Omental fat pad (tissue), 4 donors: Measurements from ENCODE around the gene STX19. TPM values are rescaled to one million over a fixed set of nuclear protein-coding genes. Genes with fewer than 3 reads are reported as not detected.
"Not testable (repeated sequence)": the region's sequence is repeated elsewhere in the genome, so short reads cannot be mapped to it uniquely, and the experiment has no call there.

ENCODE experiments used
- ATAC-seq: fragments of 150-250 bp; one replicate; pipeline ENCODE4 v1.9.1; 2016; ENCODE audit warnings: mild to moderate bottlenecking, moderate library complexity; ENCODE audit not compliant: low FRiP score
- DNase-seq: peaks from one replicate; pipeline ENCODE4 v3.0.0-alpha.2; 2019; ENCODE audit warnings: low spot score
- total RNA-seq, 4 donors: library from RNA; depleted of rRNA; stranded (reverse); fragments of >200 nt; gene quantifications; one replicate each; pipeline ENCODE4 v1.1.0, GENCODE V29; 2016
- TF ChIP-seq, protein P1 (sequence below), 3 donors: fragments of 450-650 bp; IDR thresholded peaks; one replicate each; pipeline ENCODE4 v1.5.1; 2016 to 2017; ENCODE audit warnings: antibody characterized with exemption in 3 of 3, mild to moderate bottlenecking in 3 of 3, moderate library complexity in 2 of 3

STX19 gene
- total RNA-seq, 4 donors from 2014 or later: not detected

DNA sequence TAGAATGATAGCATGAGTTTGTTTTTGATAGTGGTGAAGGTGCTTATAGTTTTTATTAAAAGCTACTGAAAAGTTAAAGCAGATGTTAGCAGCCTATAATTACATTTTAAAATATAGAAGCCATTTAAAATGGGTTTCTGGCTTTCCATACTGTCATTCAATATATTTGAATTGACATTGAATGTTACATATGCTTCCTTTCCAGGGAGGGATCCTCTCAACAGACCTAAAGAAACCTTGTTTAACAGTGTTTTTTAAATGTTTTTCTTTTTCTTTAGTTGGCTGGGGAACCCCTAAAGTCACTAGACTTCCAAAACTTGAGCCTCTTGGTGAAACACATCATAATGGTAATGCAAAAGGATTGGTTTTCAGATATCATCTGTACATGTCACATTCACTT, 22.1 kb upstream of the STX19 start:
- DNase-seq (no peak), ATAC-seq (no peak)
- TF ChIP-seq, protein P1, sequence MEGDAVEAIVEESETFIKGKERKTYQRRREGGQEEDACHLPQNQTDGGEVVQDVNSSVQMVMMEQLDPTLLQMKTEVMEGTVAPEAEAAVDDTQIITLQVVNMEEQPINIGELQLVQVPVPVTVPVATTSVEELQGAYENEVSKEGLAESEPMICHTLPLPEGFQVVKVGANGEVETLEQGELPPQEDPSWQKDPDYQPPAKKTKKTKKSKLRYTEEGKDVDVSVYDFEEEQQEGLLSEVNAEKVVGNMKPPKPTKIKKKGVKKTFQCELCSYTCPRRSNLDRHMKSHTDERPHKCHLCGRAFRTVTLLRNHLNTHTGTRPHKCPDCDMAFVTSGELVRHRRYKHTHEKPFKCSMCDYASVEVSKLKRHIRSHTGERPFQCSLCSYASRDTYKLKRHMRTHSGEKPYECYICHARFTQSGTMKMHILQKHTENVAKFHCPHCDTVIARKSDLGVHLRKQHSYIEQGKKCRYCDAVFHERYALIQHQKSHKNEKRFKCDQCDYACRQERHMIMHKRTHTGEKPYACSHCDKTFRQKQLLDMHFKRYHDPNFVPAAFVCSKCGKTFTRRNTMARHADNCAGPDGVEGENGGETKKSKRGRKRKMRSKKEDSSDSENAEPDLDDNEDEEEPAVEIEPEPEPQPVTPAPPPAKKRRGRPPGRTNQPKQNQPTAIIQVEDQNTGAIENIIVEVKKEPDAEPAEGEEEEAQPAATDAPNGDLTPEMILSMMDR (IDR thresholded peaks at IDR 0.05): no peak

DNA sequence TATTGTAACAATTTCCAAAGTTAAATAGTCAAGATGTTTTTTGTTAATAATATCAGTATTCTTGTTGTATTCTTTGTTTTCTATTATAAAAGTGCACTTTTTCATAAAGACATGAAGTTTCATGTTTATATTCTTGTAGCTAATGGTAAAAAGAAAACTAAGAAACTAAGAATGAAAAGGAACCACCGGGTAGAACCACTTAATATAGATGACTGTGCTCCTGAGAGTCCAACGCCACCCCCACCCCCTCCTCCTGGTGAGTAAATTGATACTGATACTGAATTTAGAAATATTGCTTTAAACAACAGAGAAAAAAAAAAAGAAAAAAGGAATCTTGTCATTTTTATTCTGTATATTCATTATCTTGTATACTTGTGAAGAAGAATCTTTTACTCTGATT, 20.9 kb upstream of the STX19 start:
- ATAC-seq: no peak
- DNase-seq: no peak
- TF ChIP-seq, protein P1 (IDR thresholded peaks at IDR 0.05): no peak

DNA sequence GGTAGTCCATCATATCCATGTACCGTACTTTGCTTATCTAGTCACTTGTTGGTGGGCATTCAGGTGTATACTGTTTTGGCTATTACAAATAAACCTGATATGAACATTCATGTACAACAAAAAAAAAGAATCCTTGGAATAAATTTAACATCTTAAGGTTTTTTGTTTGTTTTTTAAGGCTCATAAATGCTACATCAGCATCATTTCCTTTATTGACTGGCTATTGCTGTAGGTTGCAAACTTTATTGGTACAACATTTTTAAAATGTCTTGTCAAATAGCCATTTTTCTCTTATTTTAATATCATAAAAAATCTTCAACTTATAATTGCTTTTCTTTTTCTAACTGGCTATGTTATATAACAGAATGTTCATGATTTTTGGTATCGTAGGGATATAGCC, 18.1 kb upstream of the STX19 start:
- TF ChIP-seq, protein P1 (IDR thresholded peaks at IDR 0.05): no peak
- no peak for ATAC-seq
- no peak for DNase-seq

DNA sequence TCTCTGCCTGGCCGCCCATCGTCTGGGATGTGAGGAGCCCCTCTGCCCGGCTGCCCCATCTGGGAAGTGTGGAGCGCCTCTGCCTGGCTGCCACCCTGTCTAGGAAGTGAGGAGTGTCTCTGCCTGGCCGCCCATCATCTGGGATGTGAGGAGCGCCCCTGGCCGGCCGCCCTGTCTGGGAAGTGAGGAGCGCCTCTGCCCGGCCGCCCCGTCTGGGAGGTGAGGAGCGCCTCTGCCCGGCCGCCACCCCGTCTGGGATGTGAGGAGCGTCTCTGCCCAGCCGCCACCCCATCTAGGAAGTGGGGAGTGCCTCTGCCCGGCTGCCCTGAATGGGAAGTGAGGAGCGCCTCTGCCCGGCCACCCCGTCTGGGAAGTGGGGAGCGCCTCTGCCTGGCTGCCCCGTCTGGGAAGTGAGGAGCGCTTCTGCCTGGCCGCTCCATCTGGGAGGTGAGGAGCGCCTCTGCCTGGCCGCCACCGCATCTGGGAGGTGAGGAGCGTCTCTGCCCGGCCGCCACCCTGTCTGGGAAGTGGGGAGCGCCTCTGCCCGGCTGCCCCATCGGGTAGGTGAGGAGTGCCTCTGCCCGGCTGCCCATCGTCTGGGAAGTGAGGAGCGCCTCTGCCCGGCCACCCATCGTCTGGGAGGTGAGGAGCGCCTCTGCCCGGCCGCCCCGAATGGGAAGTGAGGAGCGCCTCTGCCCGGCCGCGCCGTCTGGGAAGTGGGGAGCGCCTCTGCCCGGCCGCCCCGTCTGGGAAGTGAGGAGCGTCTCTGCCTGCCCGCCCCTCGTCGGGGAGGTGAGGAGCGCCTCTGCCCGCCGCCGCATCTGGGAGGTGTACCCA, 15.9 kb upstream of the STX19 start:
- not testable (repeated sequence) for ATAC-seq, DNase-seq

DNA sequence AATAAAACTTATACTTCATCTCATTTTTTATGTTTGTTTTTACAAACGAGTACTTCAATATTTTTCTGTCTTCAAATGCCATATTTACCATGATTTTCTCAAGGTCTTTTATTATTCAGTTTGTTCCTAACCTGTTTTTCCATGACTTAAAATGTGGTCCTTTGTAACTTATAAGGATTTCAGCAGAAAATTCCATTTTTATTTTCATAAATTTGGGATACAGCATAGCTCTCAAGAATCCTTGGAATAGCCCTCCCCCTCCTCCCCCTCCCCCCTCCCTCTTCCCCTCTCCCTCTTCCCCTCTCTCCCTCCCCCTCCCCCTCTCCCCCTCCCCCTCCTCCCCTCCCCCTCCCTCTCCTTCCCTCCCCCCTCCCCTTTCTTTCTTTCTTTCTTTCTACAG, 14.9 kb upstream of the STX19 start:
- TF ChIP-seq, protein P1 (IDR thresholded peaks at IDR 0.05): no peak
- no peak for DNase-seq
- no peak for ATAC-seq

DNA sequence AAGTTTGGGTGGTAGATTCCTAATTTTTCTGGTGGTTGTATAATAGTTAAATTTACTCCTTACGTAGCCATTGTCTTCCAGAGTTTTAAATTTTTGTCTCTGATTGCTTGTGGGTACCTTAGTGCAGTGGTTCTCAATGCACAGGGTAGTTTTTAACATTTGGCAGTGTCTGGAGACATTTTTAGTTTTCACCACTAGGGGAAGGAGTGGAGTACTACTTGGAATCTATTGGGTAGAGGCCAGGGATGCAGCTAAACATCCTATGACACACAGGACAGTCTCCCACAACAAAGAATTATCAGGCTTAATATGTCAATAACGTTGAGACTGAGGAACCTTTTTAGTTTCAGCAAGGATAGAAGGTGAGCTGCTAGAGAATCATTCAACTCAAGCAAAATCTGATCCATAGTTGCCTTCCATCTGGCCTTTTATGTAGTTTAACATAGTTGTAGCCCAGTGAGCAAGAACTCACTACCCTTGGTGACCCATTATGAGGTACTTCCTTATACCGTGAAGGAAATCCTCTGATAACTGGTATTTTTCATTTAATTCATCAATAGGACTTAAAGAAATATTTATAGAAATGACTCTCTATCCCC, 8.6 kb upstream of the STX19 start:
- TF ChIP-seq, protein P1 (IDR thresholded peaks at IDR 0.05): no peak
- ATAC-seq (no peak), DNase-seq (no peak)

DNA sequence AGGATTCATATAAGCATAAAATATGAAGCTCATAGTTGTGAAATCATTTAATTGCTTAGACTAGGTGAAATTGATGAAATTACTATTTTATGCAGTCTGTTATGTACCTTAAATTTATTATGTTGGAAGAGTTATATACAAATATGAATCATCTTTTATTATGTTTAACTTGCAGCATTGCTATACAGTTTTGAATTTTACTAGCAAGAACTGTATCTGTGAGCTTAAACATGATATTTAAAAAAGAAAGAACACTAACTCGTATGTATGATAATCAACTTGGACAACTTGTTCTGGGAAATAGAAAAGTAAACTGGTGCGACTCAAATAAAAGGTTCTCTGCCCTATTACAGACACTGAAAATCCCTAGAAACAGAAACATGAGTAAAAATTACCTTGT, 1.8 kb downstream of the STX19 start:
- ATAC-seq: no peak
- TF ChIP-seq, protein P1 (IDR thresholded peaks at IDR 0.05): no peak

More for the DNA sequence above, 1.8 kb downstream of the STX19 start:
- no peak for DNase-seq
